Measurements from ENCODE around the gene GATA5. TPM values are rescaled to one million over a fixed set of nuclear protein-coding genes. Genes with fewer than 3 reads are reported as not detected.
A peak's percentile ranks its signal among the peaks of the same experiment; 100 is the strongest.

The GATA5 gene
- total RNA-seq, 2 experiments from 2014 or later: not detected

DNA sequence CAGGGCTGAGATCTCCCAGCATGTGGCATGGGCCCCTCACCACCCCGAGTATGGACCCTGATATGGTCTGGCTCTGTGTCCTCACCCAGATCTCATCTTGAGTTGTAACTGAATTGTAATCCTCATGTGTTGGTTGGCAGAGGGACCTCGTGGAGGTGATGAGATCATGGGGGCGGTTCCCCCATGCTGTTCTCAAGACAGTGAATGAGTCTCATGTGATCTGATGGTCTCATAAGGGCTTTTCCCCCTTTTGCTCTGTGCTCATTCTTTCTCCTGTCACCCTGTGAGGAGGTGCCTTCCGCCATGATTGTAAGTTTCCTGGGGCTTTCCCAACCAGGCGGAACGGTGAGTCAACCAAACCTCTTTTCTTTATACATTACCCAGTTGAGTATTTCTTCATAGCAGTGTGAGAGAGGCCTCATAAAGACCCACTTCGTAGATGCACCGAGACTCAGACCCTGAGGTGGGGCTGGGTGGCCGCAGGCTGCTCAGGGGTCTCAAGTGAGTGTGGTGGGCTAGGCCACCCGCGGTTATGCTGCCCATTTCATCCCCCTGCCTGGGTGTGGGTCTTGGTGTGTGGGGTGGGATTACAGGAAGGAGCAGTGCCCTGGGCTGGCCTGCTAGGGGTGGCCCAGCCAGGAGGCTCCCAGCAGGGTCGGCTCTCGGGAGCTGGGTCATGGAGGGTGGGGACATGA lies 26.2 kb upstream of the GATA5 start:
- peak; percentile 96 for ATAC-seq
- Mint-ChIP-seq H3K4me3 (peak overlapping the region; percentile 63), H3K9me3 (no peaks in the 10 kb centered on the region), H3K27ac (peak overlapping the region; percentile 95), H3K4me1 (ENCODE audit: low read depth) (peaks cover 31% of the 10 kb centered on the region), H3K36me3 (ENCODE audit: low read depth) (no peaks in the 10 kb centered on the region), H3K27me3 (peaks cover 2% of the 10 kb centered on the region)
- intact Hi-C loops (cut with micrococcal nuclease): loop anchor here (5.0 kb wide), 2 partner anchors 115 to 290 kb away; no protein-coding TSS in a partner anchor
- DNase-seq: peak; percentile 92
- CTCF ChIA-PET: interaction anchor here (0.8 to 1.6 kb wide), 4 partner anchors 115 to 306 kb away, joined by 3 to 10 read pairs (median 4); no protein-coding TSS in a partner anchor
- POLR2A ChIA-PET: interaction anchor here (0.6 to 1.2 kb wide), 5 partner anchors 16 to 138 kb away, joined by 3 to 4 read pairs (median 3); no protein-coding TSS in a partner anchor
- no peak for TF ChIP-seq CTCF (IDR thresholded peaks at IDR 0.05)

GRCh38 chr20:62500237-62500864 lies 24.6 kb upstream of the GATA5 start:
- peaks cover 4% of the 10 kb centered on the region for H3K27me3 Mint-ChIP-seq
- H3K36me3 Mint-ChIP-seq (ENCODE audit: low read depth): no peaks in the 10 kb centered on the region
- POLR2A ChIA-PET: interaction anchor here (1.0 to 1.2 kb wide), 2 partner anchors 12 to 114 kb away, joined by 3 read pairs; no protein-coding TSS in a partner anchor
- H3K9me3 Mint-ChIP-seq: no peaks in the 10 kb centered on the region
- peak; percentile 80 for TF ChIP-seq CTCF (IDR thresholded peaks at IDR 0.05)
- peak; percentile 22 for ATAC-seq
- intact Hi-C loops (cut with micrococcal nuclease): loop anchor here (5.0 kb wide), 2 partner anchors 117 to 292 kb away; no protein-coding TSS in a partner anchor
- no peak overlapping the region for H3K4me3 Mint-ChIP-seq
- peak overlapping the region; percentile 95 for H3K27ac Mint-ChIP-seq
- H3K4me1 Mint-ChIP-seq (ENCODE audit: low read depth): peaks cover 31% of the 10 kb centered on the region
- CTCF ChIA-PET: interaction anchor here (0.7 to 2.0 kb wide), 30 partner anchors 8 to 308 kb away, joined by 3 to 35 read pairs (median 4); partner anchors contain the start of gene SLCO4A1
- peak; percentile 85 for DNase-seq

GRCh38 chr20:62499758-62500236 lies 24.0 kb upstream of the GATA5 start:
- Mint-ChIP-seq H3K9me3 (no peaks in the 10 kb centered on the region), H3K27ac (no peak overlapping the region), H3K27me3 (peaks cover 4% of the 10 kb centered on the region), H3K4me1 (ENCODE audit: low read depth) (peaks cover 31% of the 10 kb centered on the region), H3K4me3 (no peak overlapping the region), H3K36me3 (ENCODE audit: low read depth) (no peaks in the 10 kb centered on the region)
- CTCF ChIA-PET: interaction anchor here (0.7 to 2.0 kb wide), 33 partner anchors 9 to 309 kb away, joined by 3 to 35 read pairs (median 4); partner anchors contain the start of gene SLCO4A1
- DNase-seq (no peak), ATAC-seq (no peak)
- TF ChIP-seq CTCF (IDR thresholded peaks at IDR 0.05): no peak
- POLR2A ChIA-PET: interaction anchor here (1.0 to 1.2 kb wide), 2 partner anchors 13 to 114 kb away, joined by 3 read pairs; no protein-coding TSS in a partner anchor
- intact Hi-C loops (cut with micrococcal nuclease): loop anchor here (5.0 kb wide), 2 partner anchors 118 to 293 kb away; no protein-coding TSS in a partner anchor

DNA sequence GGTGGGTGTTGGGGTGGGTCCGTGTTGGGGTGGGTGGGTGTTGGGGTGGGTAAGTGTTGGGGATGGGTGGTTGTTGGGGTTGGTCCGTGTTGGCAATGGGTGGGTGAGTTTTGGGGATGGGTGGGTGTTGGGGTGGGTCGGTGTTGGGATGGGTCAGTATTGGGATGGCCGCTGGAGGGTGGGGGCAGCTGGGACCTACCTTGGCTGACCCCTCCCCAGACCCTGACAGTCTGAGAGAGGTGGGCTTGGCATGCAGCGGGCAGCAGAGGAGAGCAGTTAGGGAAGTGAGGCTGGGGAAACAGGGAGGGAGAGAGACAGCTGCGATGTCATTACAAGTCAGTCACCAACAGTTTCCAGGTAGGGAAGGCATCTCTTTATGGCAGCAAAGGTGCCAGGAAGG lies 23.1 kb upstream of the GATA5 start:
- ATAC-seq: no peak
- no peak for TF ChIP-seq CTCF (IDR thresholded peaks at IDR 0.05)
- H3K4me3 Mint-ChIP-seq: no peak overlapping the region
- peaks cover 31% of the 10 kb centered on the region for H3K4me1 Mint-ChIP-seq (ENCODE audit: low read depth)
- DNase-seq: no peak
- intact Hi-C loops (cut with micrococcal nuclease): no loop called here
- no peaks in the 10 kb centered on the region for H3K36me3 Mint-ChIP-seq (ENCODE audit: low read depth)
- H3K27ac Mint-ChIP-seq: no peak overlapping the region
- peaks cover 4% of the 10 kb centered on the region for H3K27me3 Mint-ChIP-seq
- no peaks in the 10 kb centered on the region for H3K9me3 Mint-ChIP-seq
- POLR2A ChIA-PET: interaction anchor here (1.2 kb wide), 1 partner anchor 113 kb away, joined by 3 read pairs; no protein-coding TSS in a partner anchor
- CTCF ChIA-PET: interaction anchor here (0.7 to 2.0 kb wide), 14 partner anchors 9 to 310 kb away, joined by 3 to 35 read pairs (median 4); partner anchors contain the start of gene SLCO4A1
